ENCODE data around the gene LIN28B. TPM values are rescaled to one million over a fixed set of nuclear protein-coding genes. Genes with fewer than 3 reads are reported as not detected.
"Not testable (repeated sequence)": the region's sequence is repeated elsewhere in the genome, so short reads cannot be mapped to it uniquely, and the experiment has no call there.

The LIN28B gene
- not detected in 2 replicates for total RNA-seq

GRCh38 chr6:104956731-104957294 is at the start of gene LIN28B:
Gene LIN28B (plus strand): TSS chr6:104957107. CDS start chr6:104957251, 144 bp downstream.
- DNase-seq = no peak

GRCh38 chr6:104908031-104908887 is 48.6 kb upstream of the LIN28B start:
- DNase-seq = no peak

GRCh38 chr6:104908888-104909525 is 47.9 kb upstream of the LIN28B start:
- DNase-seq = no peak

- DNase-seq = no peak
Measured at GRCh38 chr6:104921896-104922295, 35.0 kb upstream of the LIN28B start.

- no peak for DNase-seq
Measured at GRCh38 chr6:104928141-104928540, 28.8 kb upstream of the LIN28B start.

GRCh38 chr6:104929353-104929752 is 27.6 kb upstream of the LIN28B start:
- DNase-seq = no peak

GRCh38 chr6:104930939-104931338 is 26.0 kb upstream of the LIN28B start:
- no peak for DNase-seq

GRCh38 chr6:104936766-104937535 is 20.0 kb upstream of the LIN28B start:
- DNase-seq = no peak

GRCh38 chr6:104940238-104940892 is 16.5 kb upstream of the LIN28B start:
- DNase-seq = peak; percentile 2

GRCh38 chr6:104940893-104941728 is 15.8 kb upstream of the LIN28B start:
- peak; percentile 68 for DNase-seq

- DNase-seq = no peak
Measured at GRCh38 chr6:104941729-104942091, 15.2 kb upstream of the LIN28B start.

- peak; percentile 48 for DNase-seq
Measured at GRCh38 chr6:104943781-104944180, 13.1 kb upstream of the LIN28B start.

- DNase-seq = no peak
Measured at GRCh38 chr6:104949206-104949605, 7.7 kb upstream of the LIN28B start.

- no peak for DNase-seq
Measured at GRCh38 chr6:104951677-104952076, 5.2 kb upstream of the LIN28B start.

- DNase-seq = no peak
Measured at GRCh38 chr6:104952911-104953399, 4.0 kb upstream of the LIN28B start.

- DNase-seq = not testable (repeated sequence)
Measured at GRCh38 chr6:104953400-104954189, 3.3 kb upstream of the LIN28B start.

- no peak for DNase-seq
Measured at GRCh38 chr6:104954190-104954797, 2.6 kb upstream of the LIN28B start.

- DNase-seq = no peak
Measured at GRCh38 chr6:104955491-104955890, 1.4 kb upstream of the LIN28B start.

GRCh38 chr6:104955927-104956730 is 778 bp upstream of the LIN28B start:
- DNase-seq = no peak

All from dermis blood vessel endothelial cell (primary cell).